ENCODE data around the gene NAV3. TPM values are rescaled to one million over a fixed set of nuclear protein-coding genes. Genes with fewer than 3 reads are reported as not detected.

NAV3 gene, protein sequence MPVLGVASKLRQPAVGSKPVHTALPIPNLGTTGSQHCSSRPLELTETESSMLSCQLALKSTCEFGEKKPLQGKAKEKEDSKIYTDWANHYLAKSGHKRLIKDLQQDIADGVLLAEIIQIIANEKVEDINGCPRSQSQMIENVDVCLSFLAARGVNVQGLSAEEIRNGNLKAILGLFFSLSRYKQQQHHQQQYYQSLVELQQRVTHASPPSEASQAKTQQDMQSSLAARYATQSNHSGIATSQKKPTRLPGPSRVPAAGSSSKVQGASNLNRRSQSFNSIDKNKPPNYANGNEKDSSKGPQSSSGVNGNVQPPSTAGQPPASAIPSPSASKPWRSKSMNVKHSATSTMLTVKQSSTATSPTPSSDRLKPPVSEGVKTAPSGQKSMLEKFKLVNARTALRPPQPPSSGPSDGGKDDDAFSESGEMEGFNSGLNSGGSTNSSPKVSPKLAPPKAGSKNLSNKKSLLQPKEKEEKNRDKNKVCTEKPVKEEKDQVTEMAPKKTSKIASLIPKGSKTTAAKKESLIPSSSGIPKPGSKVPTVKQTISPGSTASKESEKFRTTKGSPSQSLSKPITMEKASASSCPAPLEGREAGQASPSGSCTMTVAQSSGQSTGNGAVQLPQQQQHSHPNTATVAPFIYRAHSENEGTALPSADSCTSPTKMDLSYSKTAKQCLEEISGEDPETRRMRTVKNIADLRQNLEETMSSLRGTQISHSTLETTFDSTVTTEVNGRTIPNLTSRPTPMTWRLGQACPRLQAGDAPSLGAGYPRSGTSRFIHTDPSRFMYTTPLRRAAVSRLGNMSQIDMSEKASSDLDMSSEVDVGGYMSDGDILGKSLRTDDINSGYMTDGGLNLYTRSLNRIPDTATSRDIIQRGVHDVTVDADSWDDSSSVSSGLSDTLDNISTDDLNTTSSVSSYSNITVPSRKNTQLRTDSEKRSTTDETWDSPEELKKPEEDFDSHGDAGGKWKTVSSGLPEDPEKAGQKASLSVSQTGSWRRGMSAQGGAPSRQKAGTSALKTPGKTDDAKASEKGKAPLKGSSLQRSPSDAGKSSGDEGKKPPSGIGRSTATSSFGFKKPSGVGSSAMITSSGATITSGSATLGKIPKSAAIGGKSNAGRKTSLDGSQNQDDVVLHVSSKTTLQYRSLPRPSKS (N-terminal part only)
- 91.7 and 93.5 TPM in 2 replicates for polyA plus RNA-seq (2011; rRNA removed)
- polyA minus RNA-seq (2011; rRNA and poly(A)+ RNA removed) = 231 and 517 TPM in 2 replicates

DNA sequence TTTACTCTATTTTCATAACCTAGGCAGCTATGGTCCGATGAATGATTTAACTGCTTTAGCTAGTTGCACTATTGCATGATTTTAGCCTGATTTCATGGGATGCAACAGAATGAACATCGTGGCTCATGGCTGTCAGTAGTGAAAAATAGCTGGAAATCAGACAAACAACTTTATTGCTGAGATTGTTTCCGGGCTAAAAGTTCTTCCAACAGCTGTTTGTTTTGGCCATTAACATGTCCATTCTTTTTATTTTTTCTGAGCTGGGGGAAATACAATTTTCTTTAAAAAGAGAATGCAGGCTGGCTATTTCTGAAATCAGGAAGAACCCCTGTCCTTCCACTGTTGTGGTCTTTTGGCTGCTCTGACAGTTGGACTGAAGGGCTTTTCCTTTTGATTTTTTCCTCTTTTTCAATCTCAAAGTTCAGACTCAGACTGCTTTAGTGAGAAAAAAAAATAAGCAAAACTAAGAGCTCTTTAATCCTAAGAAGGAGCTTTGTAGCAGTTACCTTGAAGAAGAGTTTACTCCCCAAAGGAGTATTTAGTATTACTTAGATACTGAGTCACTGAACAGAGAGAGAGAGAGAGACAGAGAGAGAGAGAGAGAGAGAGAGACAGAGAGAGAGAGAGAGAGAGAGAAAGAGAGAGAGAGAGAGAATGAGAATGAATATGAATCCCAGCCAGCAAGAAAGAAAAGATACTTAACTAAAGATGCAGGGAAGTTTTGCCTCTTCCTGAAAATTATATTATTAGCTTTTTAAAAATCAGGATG is at the start of gene NAV3:
NAV3 (plus strand) TSS at position 312 of the 769 bp plus-strand sequence. CDS start 568 bp downstream, outside the sequence.
- H3K27me3 ChIP-seq (ENCODE audit: control insufficient read depth, insufficient read depth, low read length) = no peaks in the 10 kb centered on the region
- H3K36me3 ChIP-seq (ENCODE audit: control insufficient read depth, insufficient read depth, low read length) = no peaks in the 10 kb centered on the region
- ChIA-PET POLR2A (no interaction called here), CTCF (interaction anchor here (0.6 kb wide), 1 partner anchor 37 kb away, joined by 4 read pairs; no protein-coding TSS in a partner anchor)
- H3K4me3 ChIP-seq (ENCODE audit: low read depth, low read length) = no peak within 1 kb of the TSS
- TF ChIP-seq, protein P1, sequence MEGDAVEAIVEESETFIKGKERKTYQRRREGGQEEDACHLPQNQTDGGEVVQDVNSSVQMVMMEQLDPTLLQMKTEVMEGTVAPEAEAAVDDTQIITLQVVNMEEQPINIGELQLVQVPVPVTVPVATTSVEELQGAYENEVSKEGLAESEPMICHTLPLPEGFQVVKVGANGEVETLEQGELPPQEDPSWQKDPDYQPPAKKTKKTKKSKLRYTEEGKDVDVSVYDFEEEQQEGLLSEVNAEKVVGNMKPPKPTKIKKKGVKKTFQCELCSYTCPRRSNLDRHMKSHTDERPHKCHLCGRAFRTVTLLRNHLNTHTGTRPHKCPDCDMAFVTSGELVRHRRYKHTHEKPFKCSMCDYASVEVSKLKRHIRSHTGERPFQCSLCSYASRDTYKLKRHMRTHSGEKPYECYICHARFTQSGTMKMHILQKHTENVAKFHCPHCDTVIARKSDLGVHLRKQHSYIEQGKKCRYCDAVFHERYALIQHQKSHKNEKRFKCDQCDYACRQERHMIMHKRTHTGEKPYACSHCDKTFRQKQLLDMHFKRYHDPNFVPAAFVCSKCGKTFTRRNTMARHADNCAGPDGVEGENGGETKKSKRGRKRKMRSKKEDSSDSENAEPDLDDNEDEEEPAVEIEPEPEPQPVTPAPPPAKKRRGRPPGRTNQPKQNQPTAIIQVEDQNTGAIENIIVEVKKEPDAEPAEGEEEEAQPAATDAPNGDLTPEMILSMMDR (IDR thresholded peaks at IDR 0.05; ENCODE audit: insufficient read depth, low read depth, low read length) = no peak
- DNase-seq (ENCODE audit: low read depth) = no peak

DNA sequence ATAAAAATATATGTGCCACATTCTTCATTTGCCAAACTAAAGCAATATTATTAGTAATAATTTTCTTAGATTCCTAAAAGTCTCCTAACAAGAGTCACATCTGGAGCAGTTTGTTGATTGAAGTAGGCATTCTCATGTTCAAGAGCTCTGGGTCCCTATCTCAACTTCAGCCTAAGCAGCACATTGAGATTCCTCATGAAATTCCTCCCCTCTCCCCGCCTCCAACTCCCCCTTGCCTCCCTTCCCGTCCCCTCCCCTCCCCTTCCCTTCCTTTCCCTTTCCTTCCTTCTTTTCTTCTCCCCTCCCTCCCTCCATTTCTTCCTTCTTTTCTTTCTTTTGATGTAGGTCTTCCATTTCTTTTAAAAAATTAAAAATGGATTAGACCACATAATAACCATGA is 48.7 kb upstream of the NAV3 start:
- Histone ChIP-seq H3K27me3 (ENCODE audit: control insufficient read depth, insufficient read depth, low read length) (no peaks in the 10 kb centered on the region), H3K36me3 (ENCODE audit: control insufficient read depth, insufficient read depth, low read length) (no peaks in the 10 kb centered on the region), H3K4me3 (ENCODE audit: low read depth, low read length) (no peak overlapping the region)
- POLR2A ChIA-PET = no interaction called here
- CTCF ChIA-PET = interaction anchor here (0.7 kb wide), 1 partner anchor 38 kb away, joined by 3 read pairs; no protein-coding TSS in a partner anchor
- TF ChIP-seq, protein P1 (IDR thresholded peaks at IDR 0.05; ENCODE audit: insufficient read depth, low read depth, low read length) = no peak
- DNase-seq (ENCODE audit: low read depth) = no peak

DNA sequence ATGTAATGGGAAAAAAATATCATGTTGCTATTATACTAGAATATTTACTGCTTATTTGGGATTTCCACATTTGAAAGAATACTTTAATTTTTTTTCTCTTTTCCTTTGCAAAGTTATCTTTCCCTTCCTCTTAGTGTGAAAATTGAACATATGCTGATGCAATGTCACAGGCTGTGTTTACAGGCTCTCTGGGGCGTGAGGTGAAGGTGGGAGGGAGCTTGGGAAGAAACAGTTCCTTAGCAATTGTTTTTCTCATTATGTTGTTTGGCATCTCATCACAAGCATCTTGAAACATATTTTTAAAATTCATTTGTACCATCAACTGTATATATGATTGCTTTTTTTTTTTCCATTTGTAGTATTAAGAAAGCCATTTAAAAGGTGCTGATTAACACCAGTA is 47.9 kb upstream of the NAV3 start:
- CTCF ChIA-PET = interaction anchor here (0.7 kb wide), 1 partner anchor 39 kb away, joined by 3 read pairs; no protein-coding TSS in a partner anchor
- no peak overlapping the region for H3K4me3 ChIP-seq (ENCODE audit: low read depth, low read length)

DNA sequence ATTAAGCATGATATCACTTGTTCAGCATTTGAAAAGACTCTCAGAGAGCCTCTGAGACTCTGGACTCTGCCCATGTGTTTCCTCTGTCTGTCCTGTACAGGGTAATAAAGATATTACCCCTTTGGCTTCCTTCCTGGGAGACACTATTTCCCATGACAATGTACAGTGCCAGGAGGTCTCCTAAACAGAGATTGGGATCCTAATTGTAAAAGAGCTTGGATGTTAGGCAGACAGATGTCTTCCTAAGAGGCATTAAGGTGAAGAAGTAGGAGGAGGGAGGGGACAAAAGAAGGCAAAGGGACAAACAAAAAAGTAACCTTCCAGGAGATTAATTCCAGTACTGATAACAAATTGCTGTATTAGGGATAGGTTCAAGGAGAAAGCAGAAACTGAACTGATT is 45.5 kb upstream of the NAV3 start:
- no peak for DNase-seq (ENCODE audit: low read depth)
- Histone ChIP-seq H3K27me3 (ENCODE audit: control insufficient read depth, insufficient read depth, low read length) (no peaks in the 10 kb centered on the region), H3K36me3 (ENCODE audit: control insufficient read depth, insufficient read depth, low read length) (no peaks in the 10 kb centered on the region), H3K4me3 (ENCODE audit: low read depth, low read length) (no peak overlapping the region)
- TF ChIP-seq, protein P1 (IDR thresholded peaks at IDR 0.05; ENCODE audit: insufficient read depth, low read depth, low read length) = no peak
- POLR2A ChIA-PET = no interaction called here
- CTCF ChIA-PET = no interaction called here

More for the DNA sequence above, 47.9 kb upstream of the NAV3 start:
- POLR2A ChIA-PET = no interaction called here
- no peak for DNase-seq (ENCODE audit: low read depth)
- Histone ChIP-seq H3K36me3 (ENCODE audit: control insufficient read depth, insufficient read depth, low read length) (no peaks in the 10 kb centered on the region), H3K27me3 (ENCODE audit: control insufficient read depth, insufficient read depth, low read length) (no peaks in the 10 kb centered on the region)
- TF ChIP-seq, protein P1 (IDR thresholded peaks at IDR 0.05; ENCODE audit: insufficient read depth, low read depth, low read length) = no peak
